Endothelial cell of umbilical vein (primary cell): ENCODE data around the gene ADGRG1.

Experiments used
- CTCF ChIP-seq, 2 donors: IDR thresholded peaks; 1 replicate in 1 of 2; 2 replicates in 1 of 2; pipeline ENCODE4 v1.5.1; 2011; ENCODE audit warnings: low read length in 2 of 2, mild to moderate bottlenecking in 2 of 2, moderate library complexity in 2 of 2, control low read depth in 1 of 2, inconsistent platforms in 1 of 2, low read depth in 1 of 2; ENCODE audit not compliant: insufficient read depth in 1 of 2; ENCODE audit errors: extremely low read depth in 1 of 2
- EZH2 ChIP-seq: IDR thresholded peaks from 2 replicates; pipeline ENCODE4 v1.6.1; 2012; ENCODE audit warnings: borderline replicate concordance, low read depth, mild to moderate bottlenecking, moderate library complexity, low read length, inconsistent platforms; ENCODE audit not compliant: severe bottlenecking
- FOS ChIP-seq: IDR thresholded peaks from 2 replicates; pipeline ENCODE4 v1.6.1; 2011; ENCODE audit warnings: mild to moderate bottlenecking, low read length, moderate library complexity, borderline replicate concordance; ENCODE audit not compliant: insufficient read depth
- GATA2 ChIP-seq: IDR thresholded peaks from 2 replicates; pipeline ENCODE4 v1.7.0; 2011; ENCODE audit warnings: low read depth, mild to moderate bottlenecking, moderate library complexity, mixed read lengths, low read length; ENCODE audit not compliant: insufficient read length, insufficient read depth
- JUN ChIP-seq: IDR thresholded peaks from 2 replicates; pipeline ENCODE4 v1.6.1; 2011; ENCODE audit warnings: borderline replicate concordance, low read depth; ENCODE audit not compliant: insufficient read length, insufficient read depth
- MAX ChIP-seq: IDR thresholded peaks from 2 replicates; pipeline ENCODE4 v1.6.1; 2011; ENCODE audit not compliant: insufficient read depth, insufficient read length
- MYC ChIP-seq: IDR thresholded peaks from one replicate; pipeline ENCODE4 v1.6.1; 2011; ENCODE audit warnings: mild to moderate bottlenecking, low read depth, low read length
- POLR2A ChIP-seq: IDR thresholded peaks from 2 replicates; pipeline ENCODE4 v1.6.1; 2012; ENCODE audit warnings: low read depth, mild to moderate bottlenecking, control low read depth, low read length
- POLR2AphosphoS5 ChIP-seq: IDR thresholded peaks from 2 replicates; pipeline ENCODE4 v1.6.1; 2012; ENCODE audit warnings: low read depth, mild to moderate bottlenecking, control low read depth, low read length, moderate library complexity; ENCODE audit not compliant: insufficient read depth

GRCh38 chr16:57690782-57691471 lies 62.5 kb downstream of the ADGRG1 start:
- TF ChIP-seq CTCF (IDR thresholded peaks at IDR 0.05; ENCODE audit: extremely low read depth in 1 of 2, insufficient read depth in 1 of 2, low read depth in 1 of 2, low read length in 2 of 2) (no peak), MAX (no peak), POLR2AphosphoS5 (no peak), FOS (no peak), POLR2A (no peak), EZH2 (no peak), JUN (no peak), GATA2 (no peak), MYC (no peak)
